HL-60 (cell line): Measurements from ENCODE around the gene CHRNB1.

Experiments used
- DNase-seq, 2 experiments: peaks; one replicate each; pipeline ENCODE4 v3.0.0-alpha.2; 2010 to 2020; ENCODE audit warnings: low read depth in 1 of 2, low spot score in 1 of 2
- H3K27ac ChIP-seq: fragments of 250-450 bp; sonication (Bioruptor Pico); replicated peaks from 2 replicates; pipeline ENCODE4 v1.5.1; 2020; ENCODE audit warnings: mild to moderate bottlenecking, moderate library complexity
- H3K27me3 ChIP-seq: fragments of 250-450 bp; sonication (Bioruptor Pico); 2 replicates; pipeline ENCODE4 v1.5.1; 2021; ENCODE audit warnings: mild to moderate bottlenecking, moderate library complexity; ENCODE audit not compliant: insufficient read depth, poor library complexity, severe bottlenecking
- H3K4me3 ChIP-seq: replicated peaks from 2 replicates; pipeline ENCODE4 v1.5.1; 2011; ENCODE audit warnings: mild to moderate bottlenecking, control low read depth, low read length; ENCODE audit not compliant: insufficient read depth
- GABPA ChIP-seq: IDR thresholded peaks from 2 replicates; pipeline ENCODE4 v1.6.1; 2012; ENCODE audit warnings: low read depth
- POLR2AphosphoS5 ChIP-seq: IDR thresholded peaks from 2 replicates; pipeline ENCODE4 v1.6.1; 2012; ENCODE audit warnings: low read depth
- SPI1 ChIP-seq: IDR thresholded peaks from 2 replicates; pipeline ENCODE4 v1.6.1; 2012; ENCODE audit warnings: low read depth, mild to moderate bottlenecking, borderline replicate concordance
- TF ChIP-seq, protein P1 (sequence below): IDR thresholded peaks from 2 replicates; pipeline ENCODE4 v1.6.1; 2012; ENCODE audit warnings: low read depth; ENCODE audit not compliant: insufficient replicate concordance
- TF ChIP-seq, protein P2 (sequence below): IDR thresholded peaks from one replicate; pipeline ENCODE4 v1.5.1; 2011; ENCODE audit warnings: low read length, control low read depth, inconsistent platforms; ENCODE audit not compliant: insufficient read depth

The CHRNB1 gene

DNA sequence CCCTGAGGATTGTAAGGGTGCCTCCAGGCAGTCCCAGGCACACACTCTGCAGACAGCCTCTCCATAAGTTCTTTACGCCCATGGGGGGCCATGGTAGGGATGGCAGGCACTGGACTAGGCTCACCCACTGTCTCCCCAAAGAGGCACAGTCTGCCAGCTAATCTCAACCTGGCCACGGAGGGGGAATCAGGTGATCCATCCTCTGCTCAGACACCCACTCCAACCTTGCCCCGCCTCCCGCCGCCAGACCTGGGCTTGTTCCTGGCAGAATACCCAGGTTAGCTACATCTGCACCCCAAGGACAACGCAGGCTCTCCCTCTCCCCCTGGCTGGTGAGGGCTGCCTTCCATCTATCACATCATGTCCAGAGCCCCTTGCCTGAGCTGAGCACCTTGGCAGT is 36.0 kb upstream of the CHRNB1 start:
- TF ChIP-seq POLR2AphosphoS5 (no peak), SPI1 (no peak), GABPA (no peak)
- TF ChIP-seq, protein P1, sequence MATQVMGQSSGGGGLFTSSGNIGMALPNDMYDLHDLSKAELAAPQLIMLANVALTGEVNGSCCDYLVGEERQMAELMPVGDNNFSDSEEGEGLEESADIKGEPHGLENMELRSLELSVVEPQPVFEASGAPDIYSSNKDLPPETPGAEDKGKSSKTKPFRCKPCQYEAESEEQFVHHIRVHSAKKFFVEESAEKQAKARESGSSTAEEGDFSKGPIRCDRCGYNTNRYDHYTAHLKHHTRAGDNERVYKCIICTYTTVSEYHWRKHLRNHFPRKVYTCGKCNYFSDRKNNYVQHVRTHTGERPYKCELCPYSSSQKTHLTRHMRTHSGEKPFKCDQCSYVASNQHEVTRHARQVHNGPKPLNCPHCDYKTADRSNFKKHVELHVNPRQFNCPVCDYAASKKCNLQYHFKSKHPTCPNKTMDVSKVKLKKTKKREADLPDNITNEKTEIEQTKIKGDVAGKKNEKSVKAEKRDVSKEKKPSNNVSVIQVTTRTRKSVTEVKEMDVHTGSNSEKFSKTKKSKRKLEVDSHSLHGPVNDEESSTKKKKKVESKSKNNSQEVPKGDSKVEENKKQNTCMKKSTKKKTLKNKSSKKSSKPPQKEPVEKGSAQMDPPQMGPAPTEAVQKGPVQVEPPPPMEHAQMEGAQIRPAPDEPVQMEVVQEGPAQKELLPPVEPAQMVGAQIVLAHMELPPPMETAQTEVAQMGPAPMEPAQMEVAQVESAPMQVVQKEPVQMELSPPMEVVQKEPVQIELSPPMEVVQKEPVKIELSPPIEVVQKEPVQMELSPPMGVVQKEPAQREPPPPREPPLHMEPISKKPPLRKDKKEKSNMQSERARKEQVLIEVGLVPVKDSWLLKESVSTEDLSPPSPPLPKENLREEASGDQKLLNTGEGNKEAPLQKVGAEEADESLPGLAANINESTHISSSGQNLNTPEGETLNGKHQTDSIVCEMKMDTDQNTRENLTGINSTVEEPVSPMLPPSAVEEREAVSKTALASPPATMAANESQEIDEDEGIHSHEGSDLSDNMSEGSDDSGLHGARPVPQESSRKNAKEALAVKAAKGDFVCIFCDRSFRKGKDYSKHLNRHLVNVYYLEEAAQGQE, result no peak
- TF ChIP-seq, protein P2, sequence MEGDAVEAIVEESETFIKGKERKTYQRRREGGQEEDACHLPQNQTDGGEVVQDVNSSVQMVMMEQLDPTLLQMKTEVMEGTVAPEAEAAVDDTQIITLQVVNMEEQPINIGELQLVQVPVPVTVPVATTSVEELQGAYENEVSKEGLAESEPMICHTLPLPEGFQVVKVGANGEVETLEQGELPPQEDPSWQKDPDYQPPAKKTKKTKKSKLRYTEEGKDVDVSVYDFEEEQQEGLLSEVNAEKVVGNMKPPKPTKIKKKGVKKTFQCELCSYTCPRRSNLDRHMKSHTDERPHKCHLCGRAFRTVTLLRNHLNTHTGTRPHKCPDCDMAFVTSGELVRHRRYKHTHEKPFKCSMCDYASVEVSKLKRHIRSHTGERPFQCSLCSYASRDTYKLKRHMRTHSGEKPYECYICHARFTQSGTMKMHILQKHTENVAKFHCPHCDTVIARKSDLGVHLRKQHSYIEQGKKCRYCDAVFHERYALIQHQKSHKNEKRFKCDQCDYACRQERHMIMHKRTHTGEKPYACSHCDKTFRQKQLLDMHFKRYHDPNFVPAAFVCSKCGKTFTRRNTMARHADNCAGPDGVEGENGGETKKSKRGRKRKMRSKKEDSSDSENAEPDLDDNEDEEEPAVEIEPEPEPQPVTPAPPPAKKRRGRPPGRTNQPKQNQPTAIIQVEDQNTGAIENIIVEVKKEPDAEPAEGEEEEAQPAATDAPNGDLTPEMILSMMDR, result no peak
- no peak for DNase-seq
- no peak overlapping the region for H3K4me3 ChIP-seq

DNA sequence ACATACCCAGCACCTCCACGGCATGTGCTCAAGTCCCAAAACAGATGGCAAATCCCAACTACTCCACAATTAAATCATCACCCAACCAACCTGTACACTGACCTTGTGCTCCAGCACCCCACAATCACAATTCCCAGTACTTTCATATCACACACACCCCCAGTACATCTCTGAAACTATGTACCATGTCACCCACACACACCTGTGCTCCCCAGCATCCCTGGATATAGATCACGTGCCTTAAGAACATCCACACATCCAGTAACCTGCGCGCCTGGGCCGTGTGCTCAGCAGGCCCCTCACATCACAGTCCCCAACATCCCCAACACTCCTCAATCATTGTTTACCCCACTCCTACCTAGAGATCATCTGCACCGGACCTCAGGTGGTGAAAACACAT is 35.1 kb upstream of the CHRNB1 start:
- TF ChIP-seq, protein P1, result no peak
- TF ChIP-seq, protein P2, result no peak
- TF ChIP-seq SPI1 (no peak), POLR2AphosphoS5 (no peak), GABPA (no peak)
- Histone ChIP-seq H3K27me3 (peaks cover 2% of the 10 kb centered on the region), H3K27ac (no peak overlapping the region), H3K4me3 (no peak overlapping the region)
- DNase-seq, result no peak

More for the DNA sequence above, 36.0 kb upstream of the CHRNB1 start:
- no peak overlapping the region for H3K27ac ChIP-seq
- H3K27me3 ChIP-seq, result peaks cover 2% of the 10 kb centered on the region

DNA sequence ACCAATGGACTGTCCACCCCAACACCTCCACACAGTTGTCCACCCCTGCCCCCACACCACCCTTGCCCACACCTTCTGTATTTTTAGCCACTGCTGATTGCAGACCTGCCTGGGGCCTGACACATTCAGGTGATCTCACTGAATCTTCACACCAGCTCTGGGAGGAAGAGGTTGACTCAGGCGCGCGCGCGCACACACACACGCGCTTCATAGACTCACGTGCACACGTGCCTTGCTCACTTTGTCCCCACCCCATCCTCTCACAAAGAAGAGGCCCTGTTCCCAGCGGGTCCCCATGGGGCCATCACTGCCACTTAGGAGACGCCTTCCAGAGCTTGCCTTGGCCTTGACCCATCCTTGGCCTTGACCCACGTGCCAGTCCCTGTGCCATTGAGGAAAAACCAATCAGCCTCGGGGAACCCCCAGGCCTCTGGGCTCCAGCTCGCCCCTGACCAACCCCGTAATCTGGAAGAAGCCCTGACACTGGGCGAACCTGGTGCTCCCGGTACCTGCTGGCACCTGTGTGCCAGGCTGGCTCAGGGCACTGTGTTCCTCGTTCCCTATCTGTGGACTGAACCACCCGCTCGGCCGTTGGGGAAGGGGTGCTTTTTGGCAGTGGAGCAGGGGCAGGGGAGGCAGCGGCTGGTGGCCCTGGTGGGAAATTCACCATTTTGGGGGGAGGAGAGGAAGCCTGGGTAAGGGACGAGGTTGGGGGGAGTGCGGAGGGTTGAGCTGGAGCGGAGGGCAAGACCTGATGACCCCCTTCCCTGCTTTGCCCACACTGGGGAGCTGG is 34.0 kb upstream of the CHRNB1 start:
- TF ChIP-seq GABPA, result no peak
- TF ChIP-seq, protein P2, result no peak
- TF ChIP-seq, protein P1, result no peak
- TF ChIP-seq POLR2AphosphoS5, result no peak
- TF ChIP-seq SPI1, result no peak
- no peak overlapping the region for H3K27ac ChIP-seq
- DNase-seq, result no peak
- no peak overlapping the region for H3K4me3 ChIP-seq
- H3K27me3 ChIP-seq, result peaks cover 2% of the 10 kb centered on the region
